ENCODE measurements around the gene LRRC63.
"Not testable (repeated sequence)": the region's sequence is repeated elsewhere in the genome, so short reads cannot be mapped to it uniquely, and the experiment has no call there.

The LRRC63 gene, protein sequence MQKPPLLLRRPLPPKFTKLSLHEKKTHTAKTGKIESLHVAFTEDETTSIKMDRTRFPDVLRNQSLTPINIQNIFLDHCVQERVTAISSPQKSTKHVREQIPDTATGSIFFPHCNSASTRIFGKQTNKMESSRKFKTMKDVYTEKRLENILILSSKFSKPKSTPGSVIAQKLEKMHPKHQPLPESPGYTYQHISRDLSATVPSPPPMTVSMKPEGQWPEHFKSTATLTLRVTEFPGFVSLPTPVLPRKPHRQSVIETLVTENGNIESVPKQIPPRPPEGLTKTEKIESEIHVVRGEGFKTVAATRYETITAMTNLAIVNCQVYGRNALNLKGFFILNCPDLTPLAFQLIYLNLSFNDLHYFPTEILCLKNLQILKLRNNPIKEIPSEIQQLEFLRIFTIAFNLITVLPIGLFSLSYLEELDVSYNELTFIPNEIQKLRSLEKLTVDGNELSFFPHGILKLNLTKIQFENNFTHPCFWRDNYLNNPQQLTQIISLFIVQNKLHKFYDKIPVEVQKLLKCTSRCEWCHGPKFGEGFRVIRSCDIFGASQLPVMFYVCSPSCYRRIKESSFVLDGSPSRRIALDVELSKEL

DNA sequence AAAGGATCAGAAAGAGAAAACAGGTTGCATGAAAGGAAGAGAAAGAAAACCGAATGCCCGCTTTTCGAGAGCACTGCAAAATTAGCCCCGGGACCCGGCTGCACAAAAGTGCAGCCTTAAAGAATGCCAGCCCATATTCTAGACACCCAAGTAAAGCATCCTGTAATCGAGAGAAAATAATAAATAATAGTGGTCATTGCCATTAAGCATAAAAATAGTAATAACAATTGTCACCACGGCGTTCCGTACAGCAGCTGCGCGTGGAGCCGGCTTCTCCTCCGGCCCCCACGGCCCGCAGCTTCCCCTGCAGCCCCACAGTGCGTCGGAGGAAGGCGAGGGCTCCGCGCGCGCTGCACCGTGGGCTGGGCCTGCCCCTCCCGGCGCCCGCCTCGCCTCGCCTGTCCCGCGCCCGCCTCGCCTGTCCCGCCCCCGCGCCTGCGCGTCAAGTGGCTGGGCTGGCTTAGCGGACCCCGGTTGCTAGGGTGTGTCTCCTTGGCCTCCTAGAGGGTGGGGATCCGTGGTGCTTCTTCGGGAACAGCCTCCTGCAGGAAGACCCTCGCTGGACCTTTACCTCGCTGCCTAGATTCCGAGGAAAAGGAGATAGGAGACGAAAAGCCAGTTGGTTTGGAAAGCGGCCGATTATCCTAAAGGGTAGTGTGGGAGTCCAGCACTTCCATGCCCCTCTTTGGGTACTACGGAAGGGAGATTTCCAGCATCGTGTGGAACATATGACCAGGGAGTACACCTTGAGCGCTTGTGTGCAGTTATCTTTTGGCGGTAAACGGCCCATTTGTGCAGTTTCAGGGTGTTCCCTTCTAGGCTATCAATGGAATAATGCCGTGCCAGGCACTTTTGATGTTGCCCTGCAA, at the start of gene LRRC63:
Gene LRRC63, plus strand, starts transcription at position 446 of the 869 bp plus-strand sequence. CDS start 1,107 bp downstream, outside the sequence.
- DNase-seq (ENCODE audit: low spot score) (peak; percentile 83), FAIRE-seq (peak; percentile 27)

DNA sequence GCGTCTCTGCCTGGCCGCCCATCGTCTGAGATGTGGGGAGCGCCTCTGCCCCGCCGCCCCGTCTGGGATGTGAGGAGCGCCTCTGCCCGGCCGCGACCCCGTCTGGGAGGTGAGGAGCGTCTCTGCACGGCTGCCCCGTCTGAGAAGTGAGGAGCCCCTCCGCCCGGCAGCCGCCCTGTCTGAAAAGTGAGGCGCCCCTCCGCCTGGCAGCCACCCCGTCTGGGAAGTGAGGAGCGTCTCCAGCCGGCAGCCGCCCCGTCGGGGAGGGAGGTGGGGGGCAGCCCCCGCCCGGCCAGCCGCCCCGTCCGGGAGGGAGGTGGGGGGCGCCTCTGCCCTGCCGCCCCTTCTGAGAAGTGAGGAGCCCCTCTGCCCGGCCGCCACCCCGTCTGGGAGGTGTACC, 49.0 kb upstream of the LRRC63 start:
- not testable (repeated sequence) for FAIRE-seq; DNase-seq (ENCODE audit: low spot score)

DNA sequence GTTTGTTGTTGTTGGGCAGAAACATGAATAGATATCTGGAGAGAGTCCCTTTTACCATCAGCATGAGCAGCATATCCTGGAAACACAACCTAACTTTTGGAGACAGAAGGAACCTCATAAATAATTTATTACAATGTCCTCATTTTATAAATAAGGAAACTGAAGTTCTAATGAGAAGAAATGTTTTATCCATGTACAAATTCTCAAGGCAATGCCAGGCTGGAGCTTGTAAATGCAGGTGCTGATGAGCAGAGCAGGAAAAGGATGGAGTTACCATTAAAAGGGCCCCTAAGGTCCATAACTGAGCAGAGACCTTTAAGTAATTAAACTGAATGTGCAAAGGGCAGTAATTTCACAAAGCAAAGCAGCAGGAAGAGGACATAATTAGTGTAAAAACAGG, 47.1 kb upstream of the LRRC63 start:
- DNase-seq (ENCODE audit: low spot score) (no peak), FAIRE-seq (no peak)

DNA sequence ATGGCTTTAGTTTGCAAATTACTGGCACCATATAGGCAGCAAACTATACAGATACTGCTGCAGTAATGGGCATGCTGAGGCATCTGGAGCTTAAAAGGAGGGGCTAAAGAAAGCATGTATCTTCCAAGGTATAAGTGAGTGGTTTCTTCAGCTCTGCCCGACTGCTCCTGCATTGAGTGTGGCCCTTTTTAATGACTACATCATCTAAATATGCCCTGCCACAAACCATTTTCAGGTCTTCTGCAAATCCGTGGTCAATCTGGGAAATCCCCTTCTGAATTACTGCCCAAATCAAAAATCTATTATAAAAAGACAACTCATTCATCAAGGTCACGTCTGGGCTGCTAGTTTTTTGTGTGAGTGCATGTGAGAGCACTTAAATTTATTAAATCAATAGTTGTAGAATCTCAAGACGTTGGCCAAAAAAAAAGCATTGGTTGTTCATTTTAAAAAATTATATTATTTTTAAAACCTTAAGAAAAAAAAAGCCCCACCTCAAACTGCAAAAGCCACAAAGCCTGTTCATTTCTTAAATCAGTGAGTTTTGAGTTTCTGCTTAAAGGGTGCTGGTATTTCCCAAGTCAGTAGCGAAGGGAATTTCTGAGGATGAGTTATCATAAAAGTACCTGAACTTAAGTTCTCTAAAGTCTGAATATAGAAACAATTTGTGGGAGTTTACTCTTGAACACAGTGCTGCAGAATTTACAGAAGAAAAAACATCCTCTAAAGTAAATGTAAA, 46.1 kb upstream of the LRRC63 start:
- peak; percentile 35 for DNase-seq (ENCODE audit: low spot score)
- FAIRE-seq: no peak

DNA sequence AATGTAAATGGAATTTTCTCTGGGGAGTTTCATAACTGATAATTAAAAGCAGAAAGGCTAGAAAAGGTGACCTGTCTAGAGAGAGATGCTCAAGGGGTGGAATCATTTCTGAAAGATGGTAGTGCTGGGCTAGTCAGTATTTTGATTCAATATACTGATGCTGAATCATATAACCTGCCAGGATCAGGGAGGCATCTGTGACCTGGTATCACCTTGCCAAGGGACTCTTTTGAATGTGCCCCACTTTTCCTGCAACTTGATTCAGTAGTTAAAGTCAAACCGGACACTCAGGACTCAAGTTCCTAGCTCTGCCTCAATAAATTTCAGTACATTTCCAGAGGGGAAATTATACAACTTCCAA, 45.5 kb upstream of the LRRC63 start:
- DNase-seq (ENCODE audit: low spot score) (no peak), FAIRE-seq (no peak)

DNA sequence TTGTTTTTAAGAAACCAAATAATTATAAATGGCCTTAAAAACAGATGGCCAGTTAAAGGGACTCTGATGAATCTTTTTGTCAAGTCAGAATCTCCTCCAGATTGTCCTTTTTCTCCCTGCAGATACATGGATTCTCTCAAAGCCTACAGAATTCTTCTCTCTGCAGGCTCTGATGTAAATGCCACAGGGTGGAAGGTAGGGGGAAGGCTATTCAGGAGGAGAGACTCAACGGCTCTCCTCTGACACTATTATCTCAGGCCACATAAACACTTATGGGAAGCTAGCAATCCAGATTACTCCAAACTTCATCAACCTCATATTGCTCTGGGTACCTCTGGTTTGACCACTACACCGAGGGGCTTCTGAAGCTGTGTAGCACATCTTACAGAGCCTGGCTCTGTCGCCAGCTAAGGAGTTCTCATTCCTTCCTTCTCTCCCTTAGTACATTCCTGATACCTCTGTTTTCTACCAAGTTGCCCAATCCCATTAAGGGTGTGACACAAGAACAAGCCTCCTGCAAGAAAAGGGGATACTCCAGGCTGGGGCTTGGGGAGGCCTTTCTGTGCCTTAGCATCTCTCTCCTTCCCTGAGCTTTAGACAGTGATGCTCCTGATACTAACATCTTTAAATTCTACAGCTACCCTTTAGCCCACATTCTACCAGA, 44.6 kb upstream of the LRRC63 start:
- FAIRE-seq: no peak
- DNase-seq (ENCODE audit: low spot score): no peak

DNA sequence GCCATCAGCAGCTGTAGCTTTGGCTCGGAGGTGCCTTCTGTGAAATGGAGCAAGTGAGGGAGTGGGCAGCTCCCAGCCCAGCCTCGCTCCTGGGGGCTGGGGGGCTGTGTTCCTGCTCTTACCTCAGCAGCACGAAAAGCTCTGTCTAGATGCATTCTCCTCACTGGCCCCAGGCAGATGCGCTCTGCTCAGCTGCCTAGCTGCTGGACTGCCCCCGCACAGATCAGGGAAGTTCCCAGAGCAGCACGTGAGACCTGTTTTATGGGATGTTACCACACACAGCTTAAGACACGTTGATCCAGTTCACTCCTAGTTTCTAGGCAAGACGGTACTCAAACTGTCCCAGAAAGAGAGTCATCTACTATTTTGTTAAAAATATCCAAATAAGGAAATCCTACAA, 43.4 kb upstream of the LRRC63 start:
- FAIRE-seq (no peak), DNase-seq (ENCODE audit: low spot score) (no peak)

DNA sequence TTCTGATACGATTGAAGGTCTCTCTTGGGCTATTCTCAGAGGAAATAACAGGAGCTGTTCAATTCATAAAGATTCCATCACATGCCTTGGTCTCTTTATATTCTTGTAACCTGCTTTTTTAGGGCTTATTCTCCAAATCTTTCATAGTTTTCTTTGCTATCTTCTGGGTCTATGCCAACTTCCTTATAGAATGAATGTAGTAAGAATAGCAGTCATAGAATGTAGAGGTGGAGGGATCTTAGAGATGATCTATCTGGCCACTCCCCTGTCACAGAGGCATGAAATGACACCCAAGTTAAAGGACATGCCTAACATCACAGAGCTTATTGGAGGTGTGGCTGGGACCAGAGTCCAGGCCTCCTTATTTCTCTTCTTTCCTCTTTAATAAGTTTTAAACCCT, 42.9 kb upstream of the LRRC63 start:
- FAIRE-seq: no peak
- no peak for DNase-seq (ENCODE audit: low spot score)

DNA sequence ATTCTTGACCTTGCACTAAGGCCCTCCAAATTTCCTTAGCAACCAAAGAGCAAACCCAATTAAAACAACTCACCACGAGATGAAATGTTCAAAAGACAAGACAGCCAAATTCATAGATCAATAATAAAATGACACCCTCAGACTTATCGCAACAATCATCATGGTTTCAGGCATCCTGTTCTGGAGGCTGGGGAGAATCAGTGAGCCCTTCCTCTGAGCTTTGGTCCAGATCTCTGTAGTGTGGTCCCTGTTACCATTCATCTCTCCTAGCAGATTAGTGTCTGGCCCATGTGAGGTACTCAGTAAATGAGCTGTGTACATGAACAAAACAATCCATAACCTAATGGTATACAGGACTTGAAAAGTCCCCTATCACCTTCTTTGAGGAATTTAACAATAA, 42.0 kb upstream of the LRRC63 start:
- no peak for DNase-seq (ENCODE audit: low spot score)
- no peak for FAIRE-seq

DNA sequence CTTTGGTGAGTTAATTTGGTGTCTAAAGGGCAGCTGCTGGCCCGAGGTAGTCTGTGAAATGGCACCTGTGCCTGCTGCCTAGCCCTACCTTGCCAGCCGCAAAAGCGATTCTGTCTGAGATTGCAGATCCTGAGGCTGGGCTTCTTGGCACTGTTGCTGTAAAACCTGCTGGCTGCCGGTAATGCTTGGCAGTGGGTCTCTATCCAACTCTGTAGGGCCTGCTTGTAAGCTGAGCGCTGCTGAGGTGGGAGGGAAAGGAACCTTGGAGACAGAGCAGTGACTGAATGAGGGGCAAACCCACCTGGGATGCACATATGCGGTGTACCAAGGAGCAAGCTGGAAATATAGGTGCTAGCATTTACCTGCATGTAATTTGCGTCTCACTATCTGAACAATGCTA, 41.5 kb upstream of the LRRC63 start:
- FAIRE-seq (no peak), DNase-seq (ENCODE audit: low spot score) (no peak)

DNA sequence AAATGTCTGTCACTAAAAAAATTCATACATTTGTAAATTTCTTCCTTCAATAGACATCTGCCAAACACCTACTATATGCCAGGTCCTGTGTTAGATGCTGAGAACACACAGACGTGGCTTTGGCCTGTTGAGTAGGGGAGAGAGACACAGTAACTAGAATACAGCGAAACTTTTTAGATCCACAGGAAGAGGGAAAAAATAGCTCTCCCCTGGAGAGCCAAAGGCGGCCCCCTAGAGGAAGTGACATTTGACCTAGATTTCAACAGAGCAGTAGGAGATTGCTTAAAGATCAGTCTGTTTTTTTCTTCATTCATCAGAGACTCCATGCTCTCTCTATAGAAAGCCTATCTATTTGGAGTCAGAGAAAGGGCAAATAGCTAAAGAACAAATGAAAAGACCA, 41.0 kb upstream of the LRRC63 start:
- DNase-seq (ENCODE audit: low spot score) (no peak), FAIRE-seq (no peak)

DNA sequence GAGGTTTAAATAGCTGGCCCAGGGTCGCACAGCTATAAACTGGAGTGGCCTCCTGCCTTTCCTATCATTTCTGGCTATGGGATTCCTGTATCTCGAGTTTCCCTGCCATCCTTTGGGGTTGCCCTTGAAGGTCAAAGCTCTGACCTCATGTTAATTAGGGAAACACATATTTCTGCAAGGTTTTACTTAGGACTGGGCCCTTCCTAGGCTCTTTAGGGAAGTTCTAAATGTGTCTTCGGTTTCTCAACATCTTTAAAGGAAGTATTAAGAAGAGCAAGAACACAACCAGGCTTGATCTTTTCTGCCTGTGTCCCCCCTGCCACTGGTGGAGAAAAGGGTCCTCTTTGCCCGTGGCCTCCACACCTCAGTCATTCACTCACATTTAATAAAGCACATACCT, 40.5 kb upstream of the LRRC63 start:
- no peak for FAIRE-seq
- no peak for DNase-seq (ENCODE audit: low spot score)

DNA sequence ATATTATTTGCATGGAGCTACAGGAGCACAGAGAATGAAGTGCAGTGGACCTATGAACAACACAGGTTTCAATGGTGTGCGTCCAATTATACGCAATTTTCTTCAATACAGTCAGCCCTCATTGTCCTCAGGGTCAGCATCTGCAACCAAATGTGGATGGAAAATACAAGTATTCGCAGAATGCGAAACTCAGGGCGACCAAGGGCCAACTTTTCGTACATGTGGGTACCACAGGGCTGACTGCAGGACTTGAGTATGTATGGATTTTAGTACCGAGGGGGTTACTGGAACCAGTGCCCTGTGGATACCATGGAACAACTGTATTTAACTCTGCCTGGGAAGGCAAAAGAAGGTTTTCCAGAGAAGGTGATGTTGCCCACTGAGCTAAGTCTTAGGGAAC, 40.0 kb upstream of the LRRC63 start:
- DNase-seq (ENCODE audit: low spot score) (no peak), FAIRE-seq (no peak)

DNA sequence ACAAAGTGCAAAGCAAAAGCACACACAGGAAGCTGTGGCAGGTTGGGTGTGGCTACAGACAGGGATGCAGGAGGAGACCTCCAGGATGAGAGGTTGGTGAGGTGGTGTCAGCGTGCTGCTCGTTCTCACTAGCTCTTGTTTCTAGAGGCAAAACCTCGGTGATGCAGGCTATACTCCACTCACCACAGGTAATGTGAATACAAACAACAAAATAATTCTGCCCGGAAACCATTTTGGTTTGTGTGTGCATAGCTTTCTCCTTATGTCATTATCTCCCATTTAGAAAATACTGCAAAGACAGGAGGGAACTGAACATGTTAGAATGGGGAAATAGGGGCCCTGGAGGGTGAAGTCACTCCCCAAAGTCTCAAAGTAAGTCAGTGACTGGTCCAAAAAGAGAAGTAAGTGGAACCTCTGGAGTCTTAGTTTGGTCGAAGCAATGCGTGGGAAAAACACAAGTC, 39.2 kb upstream of the LRRC63 start:
- DNase-seq (ENCODE audit: low spot score) (peak; percentile 12), FAIRE-seq (no peak)

DNA sequence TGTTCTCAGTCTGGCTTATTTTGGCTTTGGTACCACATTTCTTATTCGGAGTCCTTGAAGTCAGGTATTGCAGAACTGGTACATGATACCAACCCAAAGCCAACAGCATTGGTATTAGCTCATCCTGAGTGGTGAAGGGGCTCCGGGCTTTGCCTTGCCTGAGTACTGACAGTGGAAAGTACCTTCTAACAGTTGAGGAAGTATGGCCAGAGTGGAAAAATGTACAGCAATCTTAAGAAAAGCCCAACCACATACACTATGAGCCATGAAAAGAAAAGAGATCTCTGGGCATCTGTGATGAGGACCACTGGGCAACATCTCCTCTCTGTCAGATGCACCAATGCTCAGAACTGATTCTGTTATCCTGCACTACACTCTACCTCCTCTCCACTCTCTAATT, 38.1 kb upstream of the LRRC63 start:
- no peak for FAIRE-seq

DNA sequence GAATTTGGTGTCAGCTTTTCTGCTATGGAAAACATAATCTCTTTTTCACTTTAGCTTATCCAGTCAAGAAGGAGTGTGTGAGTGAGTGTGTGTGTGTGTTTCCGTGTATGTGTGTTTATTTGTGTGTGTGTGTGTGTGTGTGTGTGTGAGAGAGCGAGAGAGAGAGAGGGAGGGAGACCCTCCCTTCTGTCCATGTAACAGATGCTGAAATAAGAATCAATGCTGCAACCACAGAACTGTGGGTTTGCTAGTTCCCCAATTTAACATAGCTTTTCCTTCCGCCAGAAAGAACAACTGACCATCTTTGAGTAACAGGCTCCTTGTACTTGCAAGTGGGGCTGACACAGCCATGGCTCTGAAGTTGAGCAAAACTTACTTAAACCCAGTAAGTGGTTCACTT, 35.0 kb upstream of the LRRC63 start:
- no peak for FAIRE-seq
- no peak for DNase-seq (ENCODE audit: low spot score)

More for the DNA sequence above, 38.1 kb upstream of the LRRC63 start:
- DNase-seq (ENCODE audit: low spot score): no peak

DNA sequence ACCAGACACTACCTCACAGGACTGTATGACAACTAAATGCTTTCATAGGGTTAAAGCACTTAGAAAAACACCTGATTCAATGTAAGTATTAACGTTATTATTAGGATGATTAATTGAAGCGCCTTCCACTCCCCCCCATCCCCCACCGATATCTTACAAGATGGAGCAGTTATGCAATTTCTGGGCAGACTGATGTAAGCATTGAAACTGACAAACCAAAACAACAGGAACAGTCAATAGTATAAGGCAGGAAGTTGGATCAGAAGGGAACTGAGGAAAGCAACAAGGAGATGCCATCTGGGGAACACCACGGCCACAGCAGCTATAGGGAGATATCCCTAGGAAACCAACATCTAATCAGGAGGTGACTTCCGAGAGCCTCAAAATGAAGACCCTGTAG, 33.6 kb upstream of the LRRC63 start:
- FAIRE-seq (no peak), DNase-seq (ENCODE audit: low spot score) (no peak)

DNA sequence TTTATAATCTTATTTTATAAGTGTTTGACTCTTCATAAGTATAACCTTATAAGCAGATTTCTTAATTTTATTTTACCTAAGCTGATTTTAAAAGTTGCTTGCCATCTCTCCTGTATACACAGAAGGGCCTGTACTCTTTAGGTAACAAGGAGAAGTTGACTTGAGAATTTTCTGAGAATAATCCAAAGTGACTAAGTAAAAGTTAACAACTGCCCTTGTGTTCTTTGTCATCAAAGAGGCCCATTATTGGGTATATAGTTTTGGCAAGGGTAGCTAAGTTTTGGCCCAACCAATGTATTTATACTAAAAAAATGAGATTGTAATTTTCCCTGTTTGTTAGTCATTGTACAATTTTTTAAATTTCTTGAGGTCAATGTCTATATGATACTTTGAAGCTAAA, 32.9 kb upstream of the LRRC63 start:
- no peak for DNase-seq (ENCODE audit: low spot score)

DNA sequence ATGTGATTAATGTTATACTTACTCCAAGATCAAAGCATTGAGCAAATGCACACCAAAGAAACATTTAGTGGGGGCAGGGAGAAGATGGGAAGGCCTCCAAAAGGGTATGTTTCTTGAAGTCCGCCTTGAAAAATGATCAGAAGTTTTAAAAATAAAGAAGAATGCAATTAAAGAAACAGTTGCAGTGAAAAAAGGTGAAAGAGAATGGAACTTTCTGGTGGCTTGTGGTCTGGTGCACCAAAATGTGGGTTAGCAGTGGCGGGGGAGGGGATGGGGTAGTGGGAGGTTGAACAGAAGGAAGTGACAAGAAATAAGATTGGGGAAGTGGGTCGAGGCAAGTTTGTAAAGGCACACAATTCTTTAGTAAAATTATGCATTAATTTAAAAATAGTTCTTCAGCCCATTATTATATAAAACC, 32.2 kb upstream of the LRRC63 start:
- no peak for DNase-seq (ENCODE audit: low spot score)
- no peak for FAIRE-seq

More for the DNA sequence above, 32.9 kb upstream of the LRRC63 start:
- FAIRE-seq: no peak

DNA sequence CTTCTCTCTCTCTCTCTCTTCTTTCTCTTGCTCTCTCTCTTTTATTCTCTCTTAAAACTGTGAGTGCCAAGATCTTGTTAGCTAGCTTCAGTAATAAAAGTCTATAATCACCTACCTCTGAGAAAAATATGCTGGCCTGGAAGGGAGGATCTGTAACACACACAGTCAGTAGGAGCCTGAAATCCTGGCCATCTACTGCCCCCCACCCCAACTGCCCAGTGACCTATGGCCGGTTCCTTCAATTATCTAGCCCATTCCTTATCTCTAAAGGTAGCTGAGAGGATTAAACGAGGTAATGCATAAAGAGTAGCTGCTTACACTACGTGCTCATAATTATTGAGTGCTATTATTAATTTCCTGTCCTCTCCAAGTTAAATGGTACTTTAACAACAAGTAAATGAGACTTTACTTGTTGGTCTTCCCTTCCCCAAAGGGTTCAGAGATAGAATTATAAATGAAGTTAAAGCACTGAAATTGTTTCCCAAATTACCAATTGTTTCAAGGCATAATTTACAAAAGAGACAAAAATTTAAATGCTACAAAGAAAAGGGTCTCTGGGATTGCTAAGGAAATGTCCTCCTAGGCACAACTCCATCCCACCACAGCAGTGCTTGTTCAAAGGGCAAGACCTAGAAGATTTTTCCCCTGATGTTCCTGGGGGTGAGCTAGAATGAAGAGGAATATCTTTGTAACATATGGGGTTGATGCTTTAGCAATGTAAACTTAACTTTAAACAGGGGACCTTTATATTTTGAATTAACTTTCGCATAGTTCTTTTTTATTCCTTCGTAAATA, 31.6 kb upstream of the LRRC63 start:
- DNase-seq (ENCODE audit: low spot score): no peak
- FAIRE-seq: no peak
